OCI-LY1 (cell line): ENCODE data around the gene WFDC5.

Experiments used
- H2AFZ ChIP-seq: fragments of 200-600 bp; sonication (generic), shearing (Covaris generic); 2 replicates; pipeline ENCODE4 v1.6.0; 2014; ENCODE audit warnings: antibody characterized with exemption, mild to moderate bottlenecking, low read length
- H3F3A ChIP-seq: fragments of 200-600 bp; sonication (generic), shearing (Covaris generic); 2 replicates; pipeline ENCODE4 v1.6.0; 2014; ENCODE audit warnings: mild to moderate bottlenecking, antibody characterized with exemption, low read length, moderate library complexity; ENCODE audit not compliant: insufficient read depth
- H3K27ac ChIP-seq: fragments of 200-600 bp; sonication (generic); 2 replicates; pipeline ENCODE4 v1.5.1; 2014; ENCODE audit warnings: low read length, mixed run types, mild to moderate bottlenecking, low read depth; ENCODE audit not compliant: poor library complexity, severe bottlenecking
- H3K27me3 ChIP-seq: fragments of 200-600 bp; sonication (generic); 2 replicates; pipeline ENCODE4 v1.6.0; 2014; ENCODE audit warnings: antibody characterized with exemption, mild to moderate bottlenecking, low read length, moderate library complexity; ENCODE audit not compliant: insufficient read depth
- H3K36me3 ChIP-seq: fragments of 200-600 bp; sonication (generic); 2 replicates; pipeline ENCODE4 v1.6.1; 2014; ENCODE audit warnings: mild to moderate bottlenecking, antibody characterized with exemption, low read length, moderate library complexity, mixed read lengths; ENCODE audit not compliant: insufficient read depth
- H3K4me1 ChIP-seq: fragments of 200-600 bp; sonication (generic); 2 replicates; pipeline ENCODE4 v1.5.1; 2014; ENCODE audit warnings: mild to moderate bottlenecking, low read length, moderate library complexity; ENCODE audit not compliant: insufficient read depth, severe bottlenecking
- H3K4me2 ChIP-seq: fragments of 200-600 bp; sonication (generic), shearing (Covaris generic); 2 replicates; pipeline ENCODE4 v1.6.1; 2014; ENCODE audit warnings: low read length
- H3K4me3 ChIP-seq: fragments of 200-600 bp; sonication (generic); 2 replicates; pipeline ENCODE4 v1.5.1; 2014; ENCODE audit warnings: low read length, low read depth, mild to moderate bottlenecking, mixed read lengths; ENCODE audit not compliant: poor library complexity, severe bottlenecking
- H3K79me2 ChIP-seq: fragments of 200-600 bp; shearing (Covaris generic); 2 replicates; pipeline ENCODE4 v1.6.1; 2016; ENCODE audit warnings: mixed run types, low read length, mixed read lengths; ENCODE audit not compliant: insufficient read depth
- H3K9ac ChIP-seq: fragments of 200-600 bp; sonication (generic), shearing (Covaris generic); 2 replicates; pipeline ENCODE4 v1.6.1; 2014; ENCODE audit warnings: mild to moderate bottlenecking, low read length, mixed read lengths
- H3K9me2 ChIP-seq: fragments of 200-600 bp; sonication (generic), shearing (Covaris generic); 2 replicates; pipeline ENCODE4 v1.6.1; 2014; ENCODE audit warnings: low read depth, mild to moderate bottlenecking, low read length, mixed read lengths
- H3K9me3 ChIP-seq: fragments of 200-600 bp; shearing (Covaris generic); 2 replicates; pipeline ENCODE4 v1.6.1; 2014; ENCODE audit warnings: low read length, mixed read lengths
- H4K20me1 ChIP-seq: fragments of 200-600 bp; sonication (generic), shearing (Covaris generic); 2 replicates; pipeline ENCODE4 v1.6.0; 2016; ENCODE audit warnings: mild to moderate bottlenecking, low read length; ENCODE audit not compliant: insufficient read depth
- CTCF ChIP-seq: fragments of 200-600 bp; sonication (generic), shearing (Covaris generic); IDR thresholded peaks from 2 replicates; pipeline ENCODE4 v1.5.1; 2017; ENCODE audit warnings: mild to moderate bottlenecking, antibody characterized with exemption, low read length, moderate library complexity, mixed read lengths
- EZH2 ChIP-seq: fragments of 200-600 bp; sonication (generic), shearing (Covaris generic); IDR thresholded peaks from 2 replicates; pipeline ENCODE4 v1.8.0; 2017; ENCODE audit warnings: borderline replicate concordance, mixed run types, mild to moderate bottlenecking, antibody characterized with exemption, low read length, moderate library complexity, mixed read lengths

Gene WFDC5

DNA sequence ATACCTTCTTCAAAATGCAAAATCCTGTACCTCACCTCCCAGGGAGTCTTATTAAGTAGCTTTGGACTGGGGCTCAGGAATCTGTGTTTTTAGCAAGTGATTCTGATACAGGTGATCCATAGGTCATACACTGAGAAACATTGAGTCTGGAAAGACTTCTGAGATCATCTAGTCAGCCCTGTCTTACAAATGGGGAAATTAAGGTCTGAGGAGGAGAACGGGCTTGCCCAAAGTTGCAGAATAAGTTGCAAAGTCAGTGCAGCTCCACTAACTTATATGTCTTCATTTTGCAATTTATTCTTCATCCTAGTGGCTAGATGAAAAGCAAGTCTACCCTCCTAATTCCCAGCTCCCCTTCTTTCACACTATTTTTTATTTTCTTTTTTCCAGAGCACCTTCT, 42.9 kb downstream of the WFDC5 start:
- no peak for TF ChIP-seq EZH2
- TF ChIP-seq CTCF: no peak
- Histone ChIP-seq H4K20me1 (no peaks in the 10 kb centered on the region), H3K4me1 (no peaks in the 10 kb centered on the region), H3K27me3 (no peaks in the 10 kb centered on the region), H3K79me2 (peaks cover 3% of the 10 kb centered on the region; the same call in 1 of the 2 replicates), H3K4me2 (no peak overlapping the region), H3K36me3 (peaks cover 81% of the 10 kb centered on the region), H2AFZ (no peak overlapping the region), H3K9me2 (no peaks in the 10 kb centered on the region), H3K9ac (no peak overlapping the region), H3K27ac (no peak overlapping the region), H3F3A (no peaks in the 10 kb centered on the region), H3K9me3 (no peaks in the 10 kb centered on the region), H3K4me3 (no peak overlapping the region)

GRCh38 chr20:45070932-45071632, 43.9 kb downstream of the WFDC5 start:
- Histone ChIP-seq H3K36me3 (peaks cover 81% of the 10 kb centered on the region), H3K4me3 (no peak overlapping the region), H3K4me2 (no peak overlapping the region), H4K20me1 (no peaks in the 10 kb centered on the region), H3K4me1 (no peaks in the 10 kb centered on the region), H2AFZ (no peak overlapping the region), H3K9ac (no peak overlapping the region), H3K79me2 (peaks cover 6% of the 10 kb centered on the region; the same call in 1 of the 2 replicates), H3F3A (no peaks in the 10 kb centered on the region), H3K27ac (no peak overlapping the region), H3K9me3 (no peaks in the 10 kb centered on the region), H3K9me2 (no peaks in the 10 kb centered on the region), H3K27me3 (no peaks in the 10 kb centered on the region)
- TF ChIP-seq EZH2: no peak

DNA sequence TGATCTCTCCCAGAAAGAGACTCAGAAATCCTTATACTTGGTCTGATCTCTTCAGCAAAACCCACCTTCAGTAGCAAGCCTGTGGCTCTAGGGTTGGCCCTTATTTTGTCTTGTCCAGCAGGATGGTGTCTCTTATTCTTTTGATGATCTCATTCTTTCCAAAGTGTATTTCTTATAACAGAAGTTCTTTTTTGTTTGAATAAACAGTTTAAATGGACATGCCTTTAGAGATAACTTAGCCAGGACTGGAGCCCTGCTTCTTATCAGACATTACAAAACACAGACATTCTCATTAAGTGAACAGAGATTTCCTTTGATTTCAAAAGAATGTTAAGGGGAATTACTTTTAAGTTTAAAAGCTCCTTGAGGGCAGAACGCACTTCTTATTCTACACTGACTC, 45.7 kb downstream of the WFDC5 start:
- Histone ChIP-seq H3K4me1 (no peaks in the 10 kb centered on the region), H3K27ac (no peak overlapping the region), H3K4me2 (no peak overlapping the region), H3K79me2 (peaks cover 17% of the 10 kb centered on the region), H3K4me3 (no peak overlapping the region), H4K20me1 (no peaks in the 10 kb centered on the region), H3K36me3 (peaks cover 63% of the 10 kb centered on the region), H3F3A (no peaks in the 10 kb centered on the region), H3K9ac (no peak overlapping the region), H2AFZ (no peak overlapping the region), H3K9me2 (no peaks in the 10 kb centered on the region), H3K9me3 (no peaks in the 10 kb centered on the region), H3K27me3 (no peaks in the 10 kb centered on the region)
- TF ChIP-seq EZH2 (no peak), CTCF (no peak)

DNA sequence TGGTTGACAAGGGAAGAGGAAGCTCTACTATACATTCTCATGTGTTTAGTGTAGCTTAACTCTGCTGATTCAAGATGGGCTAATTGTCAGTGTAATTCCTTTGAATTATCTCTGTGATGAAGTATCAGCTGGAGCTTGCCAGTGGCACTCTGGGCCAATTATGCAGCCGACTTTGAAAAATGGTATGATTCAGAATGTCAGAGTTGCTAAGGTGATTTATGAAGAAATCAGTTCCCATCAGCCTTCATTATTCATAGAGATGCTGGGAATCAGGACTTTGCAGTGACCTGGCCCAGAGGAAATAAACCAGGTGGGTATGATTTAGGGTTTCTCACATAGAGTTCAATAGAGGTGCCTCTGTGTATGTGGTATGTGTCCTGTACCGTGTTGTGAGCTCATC, 47.4 kb downstream of the WFDC5 start:
- H2AFZ ChIP-seq: no peak overlapping the region
- H3K9me2 ChIP-seq: no peaks in the 10 kb centered on the region
- H3K4me2 ChIP-seq: no peak overlapping the region
- H3K27me3 ChIP-seq: no peaks in the 10 kb centered on the region
- H3K4me3 ChIP-seq: no peak overlapping the region
- TF ChIP-seq CTCF (no peak), EZH2 (no peak)
- peaks cover 55% of the 10 kb centered on the region for H3K36me3 ChIP-seq
- no peaks in the 10 kb centered on the region for H3K4me1 ChIP-seq
- H3K79me2 ChIP-seq: peaks cover 27% of the 10 kb centered on the region
- H3K27ac ChIP-seq: no peak overlapping the region
- H3K9me3 ChIP-seq: no peaks in the 10 kb centered on the region
- H3F3A ChIP-seq: no peaks in the 10 kb centered on the region
- H4K20me1 ChIP-seq: no peaks in the 10 kb centered on the region
- no peak overlapping the region for H3K9ac ChIP-seq
